Measurements from ENCODE around the gene UBE2K. TPM values are rescaled to one million over a fixed set of nuclear protein-coding genes. Genes with fewer than 3 reads are reported as not detected.

UBE2K gene
- total and polyA plus RNA-seq, 7 donors = 25.2 to 56.4 (median 37.3) TPM

GRCh38 chr4:39825741-39826231, 127.8 kb downstream of the UBE2K start:
- intact Hi-C loops (cut with DNase I) = loop anchor here (10.0 kb wide), 1 partner anchor 131 kb away; the partner anchor contains the start of gene UBE2K
- 78 to 90% methylated on average over 7 of the region's 7 CpGs for WGBS, 2 donors
- H3K27ac ChIP-seq = no peak overlapping the region

More at GRCh38 chr4:39825741-39826231, 127.8 kb downstream of the UBE2K start:
- no peak for DNase-seq
- Histone ChIP-seq H3K27me3 (no peaks in the 10 kb centered on the region), H3K4me1 (no peaks in the 10 kb centered on the region), H3K9me3 (no peaks in the 10 kb centered on the region), H3K36me3 (peaks cover 0 to 42% (median 8%) of the 10 kb centered on the region in 4 donors), H3K4me3 (no peak overlapping the region)
- TF ChIP-seq EP300 (IDR thresholded peaks at IDR 0.05) (no peak), POLR2AphosphoS5 (IDR thresholded peaks at IDR 0.05) (no peak), POLR2A (IDR thresholded peaks at IDR 0.05) (no peak)
- TF ChIP-seq, protein P1, sequence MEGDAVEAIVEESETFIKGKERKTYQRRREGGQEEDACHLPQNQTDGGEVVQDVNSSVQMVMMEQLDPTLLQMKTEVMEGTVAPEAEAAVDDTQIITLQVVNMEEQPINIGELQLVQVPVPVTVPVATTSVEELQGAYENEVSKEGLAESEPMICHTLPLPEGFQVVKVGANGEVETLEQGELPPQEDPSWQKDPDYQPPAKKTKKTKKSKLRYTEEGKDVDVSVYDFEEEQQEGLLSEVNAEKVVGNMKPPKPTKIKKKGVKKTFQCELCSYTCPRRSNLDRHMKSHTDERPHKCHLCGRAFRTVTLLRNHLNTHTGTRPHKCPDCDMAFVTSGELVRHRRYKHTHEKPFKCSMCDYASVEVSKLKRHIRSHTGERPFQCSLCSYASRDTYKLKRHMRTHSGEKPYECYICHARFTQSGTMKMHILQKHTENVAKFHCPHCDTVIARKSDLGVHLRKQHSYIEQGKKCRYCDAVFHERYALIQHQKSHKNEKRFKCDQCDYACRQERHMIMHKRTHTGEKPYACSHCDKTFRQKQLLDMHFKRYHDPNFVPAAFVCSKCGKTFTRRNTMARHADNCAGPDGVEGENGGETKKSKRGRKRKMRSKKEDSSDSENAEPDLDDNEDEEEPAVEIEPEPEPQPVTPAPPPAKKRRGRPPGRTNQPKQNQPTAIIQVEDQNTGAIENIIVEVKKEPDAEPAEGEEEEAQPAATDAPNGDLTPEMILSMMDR (IDR thresholded peaks at IDR 0.05) = no peak

Small RNAs within 50 kb of the gene (small RNA-seq; reads per million reads assigned to genes)
- gene RF00019 = 0 reads per million in 3 donors
- 0 reads per million in 3 donors for gene RN7SL558P

Other genes with a start within 250 kb of the UBE2K start
- over 10,000 TPM in 1 of 4 donors, 1,000 to 10,000 TPM in 3; 4,848 to 14,511 (median 7,301) TPM for gene RPL9, start 239.2 kb upstream of the UBE2K start, total RNA-seq
- gene RPL9, start 239.2 kb upstream of the UBE2K start, polyA plus RNA-seq = 1,000 to 10,000 TPM; 1,915 to 4,730 (median 2,671) TPM
- 10 to 100 TPM; 16.1 to 24.8 (median 18.8) TPM for gene LIAS, start 239.1 kb upstream of the UBE2K start, total RNA-seq
- 10 to 100 TPM; 20.7 to 24.0 (median 23.4) TPM for gene LIAS, start 239.1 kb upstream of the UBE2K start, polyA plus RNA-seq
- gene UGDH, start 170.7 kb upstream of the UBE2K start, total RNA-seq = 10 to 100 TPM; 33.4 to 51.2 (median 43.0) TPM
- 100 to 1,000 TPM in 1 of 3 donors, 10 to 100 TPM in 2; 53.8 to 140 (median 79.9) TPM for gene UGDH, start 170.7 kb upstream of the UBE2K start, polyA plus RNA-seq
- 10 to 100 TPM; 16.6 to 33.9 (median 27.8) TPM for gene SMIM14, start 59.3 kb upstream of the UBE2K start, total RNA-seq
- 100 to 1,000 TPM in 2 of 3 donors, 10 to 100 TPM in 1; 43.5 to 341 (median 174) TPM for gene SMIM14, start 59.3 kb upstream of the UBE2K start, polyA plus RNA-seq